HCT116 (cell line): Measurements from ENCODE around the gene PIP5KL1. TPM values are rescaled to one million over a fixed set of nuclear protein-coding genes. Genes with fewer than 3 reads are reported as not detected.
A peak's percentile ranks its signal among the peaks of the same experiment; 100 is the strongest.

ENCODE experiments used
- ATAC-seq: fragments of 200-7000 bp; cut with Tn5 transposase; 2 replicates; pipeline ENCODE4 v1.9.1; 2020; ENCODE audit warnings: mild to moderate bottlenecking, moderate library complexity
- BruUV-seq: library from RNA; stranded (reverse); fragments of 400-500 nt; replicated peaks from 2 replicates; lab custom pipeline; 2021; lab: Mats Ljungman, UMichigan
- CTCF ChIA-PET: fragments of 300-600 bp; sonication (Branson Sonifier 250); formaldehyde crosslinking; loops from one replicate; lab custom pipeline; 2021; ENCODE audit warnings: antibody characterized with exemption; lab: Charles Lee
- POLR2A ChIA-PET: fragments of 300-600, 350-600 bp; sonication (Branson Sonifier 250); formaldehyde crosslinking; loops from one replicate; lab custom pipeline; 2021; ENCODE audit warnings: antibody characterized with exemption; lab: Charles Lee
- RAD21 ChIA-PET, 2 experiments: fragments of 300-600 bp; sonication (Branson Sonifier 250); formaldehyde crosslinking; loops; one replicate each; lab custom pipeline; 2023; ENCODE audit warnings: low total read pairs in 2 of 2; ENCODE audit not compliant: uncharacterized antibody in 2 of 2, unreplicated experiment in 2 of 2, low non-redundant PET in 1 of 2; lab: Charles Lee
- DNase-seq: peaks from one replicate; pipeline ENCODE4 v3.0.0-alpha.2; 2010; ENCODE audit warnings: low read depth, low spot score
- H2AFZ ChIP-seq: fragments of 200-600 bp; shearing (Covaris generic), sonication (generic); 2 replicates; pipeline ENCODE4 v1.6.1; 2017; ENCODE audit warnings: low read depth, mixed run types, mixed read lengths, antibody characterized with exemption, low read length; ENCODE audit not compliant: poor library complexity, severe bottlenecking
- H3K27ac ChIP-seq: 2 replicates; pipeline ENCODE4 v1.5.1; 2012; ENCODE audit warnings: low read depth, low read length
- H3K27me3 ChIP-seq: fragments of 200-600 bp; sonication (generic); 2 replicates; pipeline ENCODE4 v1.6.1; 2016; ENCODE audit warnings: mixed run types, low read length, mixed read lengths; ENCODE audit not compliant: insufficient read depth
- H3K36me3 ChIP-seq, 2 experiments: fragments of 200-500 bp in 1 of 2; fragments of 200-600 bp in 1 of 2; sonication (Bioruptor generic) in 1 of 2; sonication (generic) in 1 of 2; 2 replicates each; pipeline versions ENCODE4 v1.5.1 to v1.6.1; 2014 to 2016; ENCODE audit warnings: low read length in 2 of 2, inconsistent platforms in 1 of 2, mixed read lengths in 1 of 2, mixed run types in 1 of 2; ENCODE audit not compliant: insufficient read depth in 2 of 2, control insufficient read depth in 1 of 2
- H3K4me1 ChIP-seq, 2 experiments: fragments of 200-600 bp in 1 of 2; sonication (generic) in 1 of 2; 2 replicates each; pipeline versions ENCODE4 v1.5.1 to v1.6.1; 2012 to 2017; ENCODE audit warnings: low read length in 2 of 2, inconsistent platforms in 1 of 2, mild to moderate bottlenecking in 1 of 2, mixed read lengths in 1 of 2, mixed run types in 1 of 2, moderate library complexity in 1 of 2; ENCODE audit not compliant: insufficient read depth in 2 of 2, control insufficient read depth in 1 of 2
- H3K4me2 ChIP-seq: fragments of 200-600 bp; sonication (generic); 2 replicates; pipeline ENCODE4 v1.6.1; 2017; ENCODE audit warnings: mixed run types, low read length, mixed read lengths
- H3K4me3 ChIP-seq, 2 experiments: fragments of 200-600 bp in 1 of 2; sonication (generic) in 1 of 2; replicated peaks in 1 of 2; 2 replicates each; pipeline ENCODE4 v1.5.1; 2011 to 2016; ENCODE audit warnings: low read length in 2 of 2, control low read depth in 1 of 2, low read depth in 1 of 2, mild to moderate bottlenecking in 1 of 2, mixed read lengths in 1 of 2, mixed run types in 1 of 2
- H3K79me2 ChIP-seq: fragments of 200-600 bp; sonication (generic); 2 replicates; pipeline ENCODE4 v1.6.1; 2017; ENCODE audit warnings: mild to moderate bottlenecking, mixed run types, low read length, moderate library complexity, mixed read lengths; ENCODE audit not compliant: insufficient read depth
- H3K9ac ChIP-seq: fragments of 200-600 bp; sonication (generic); 2 replicates; pipeline ENCODE4 v1.6.1; 2016; ENCODE audit warnings: low read length, mixed read lengths
- H3K9me2 ChIP-seq: fragments of 200-600 bp; sonication (generic), shearing (Covaris generic); 2 replicates; pipeline ENCODE4 v1.6.1; 2017; ENCODE audit warnings: mixed run types, mild to moderate bottlenecking, moderate library complexity; ENCODE audit not compliant: insufficient read depth
- H3K9me3 ChIP-seq, 2 experiments: fragments of 200-500 bp in 1 of 2; fragments of 200-600 bp in 1 of 2; sonication (Bioruptor generic) in 1 of 2; sonication (generic) in 1 of 2; 2 replicates each; pipeline ENCODE4 v1.6.1; 2014 to 2017; ENCODE audit warnings: low read length in 2 of 2, mixed read lengths in 2 of 2, inconsistent platforms in 1 of 2, low read depth in 1 of 2, mild to moderate bottlenecking in 1 of 2, mixed run types in 1 of 2, moderate library complexity in 1 of 2; ENCODE audit not compliant: control insufficient read depth in 1 of 2, insufficient read depth in 1 of 2
- H4K20me1 ChIP-seq: fragments of 200-600 bp; sonication (generic), shearing (Covaris generic); 2 replicates; pipeline ENCODE4 v1.6.1; 2017; ENCODE audit warnings: mixed run types, mild to moderate bottlenecking, moderate library complexity; ENCODE audit not compliant: insufficient read depth
- CEBPB ChIP-seq: IDR thresholded peaks from 2 replicates; pipeline ENCODE4 v1.6.1; 2012; ENCODE audit warnings: low read depth
- ELF1 ChIP-seq: IDR thresholded peaks from 2 replicates; pipeline ENCODE4 v1.6.1; 2012; ENCODE audit warnings: low read depth, borderline replicate concordance
- EZH2phosphoT487 ChIP-seq: fragments of 200-600 bp; IDR thresholded peaks from 2 replicates; pipeline ENCODE4 v1.6.1; 2018; ENCODE audit warnings: antibody characterized with exemption, borderline replicate concordance
- FOSL1 ChIP-seq: IDR thresholded peaks from 2 replicates; pipeline ENCODE4 v1.6.1; 2012; ENCODE audit warnings: low read depth
- JUND ChIP-seq: IDR thresholded peaks from 2 replicates; pipeline ENCODE4 v1.6.1; 2012
- SRF ChIP-seq: IDR thresholded peaks from 2 replicates; pipeline ENCODE4 v1.6.1; 2012; ENCODE audit warnings: low read depth
- ZFX ChIP-seq: fragments of 450-650 bp; IDR thresholded peaks from 2 replicates; pipeline ENCODE4 v1.6.1; 2017
- intact Hi-C: fragments of 100-400 bp; cut with micrococcal nuclease; formaldehyde crosslinking; loops from 2 replicates; pipeline ENCODE4 v1.10.0; 2022
- total RNA-seq: library from RNA; stranded (reverse); gene quantifications from one replicate; pipeline ENCODE4 v1.2.1, GENCODE V29; 2021; ENCODE audit not compliant: unreplicated experiment
- TF ChIP-seq, protein P1 (sequence below): IDR thresholded peaks from 2 replicates; pipeline ENCODE4 v1.6.1; 2012
- TF ChIP-seq, protein P2 (sequence below): IDR thresholded peaks from 2 replicates; pipeline ENCODE4 v1.6.1; 2011; ENCODE audit warnings: mild to moderate bottlenecking, low read length, moderate library complexity; ENCODE audit not compliant: insufficient replicate concordance; ENCODE audit errors: extremely low read depth
- TF ChIP-seq, protein P3 (sequence below): IDR thresholded peaks from 2 replicates; pipeline ENCODE4 v1.6.1; 2012; ENCODE audit warnings: low read depth

Gene PIP5KL1
- total RNA-seq, 1 experiment from 2014 or later, result 37.6 TPM

DNA sequence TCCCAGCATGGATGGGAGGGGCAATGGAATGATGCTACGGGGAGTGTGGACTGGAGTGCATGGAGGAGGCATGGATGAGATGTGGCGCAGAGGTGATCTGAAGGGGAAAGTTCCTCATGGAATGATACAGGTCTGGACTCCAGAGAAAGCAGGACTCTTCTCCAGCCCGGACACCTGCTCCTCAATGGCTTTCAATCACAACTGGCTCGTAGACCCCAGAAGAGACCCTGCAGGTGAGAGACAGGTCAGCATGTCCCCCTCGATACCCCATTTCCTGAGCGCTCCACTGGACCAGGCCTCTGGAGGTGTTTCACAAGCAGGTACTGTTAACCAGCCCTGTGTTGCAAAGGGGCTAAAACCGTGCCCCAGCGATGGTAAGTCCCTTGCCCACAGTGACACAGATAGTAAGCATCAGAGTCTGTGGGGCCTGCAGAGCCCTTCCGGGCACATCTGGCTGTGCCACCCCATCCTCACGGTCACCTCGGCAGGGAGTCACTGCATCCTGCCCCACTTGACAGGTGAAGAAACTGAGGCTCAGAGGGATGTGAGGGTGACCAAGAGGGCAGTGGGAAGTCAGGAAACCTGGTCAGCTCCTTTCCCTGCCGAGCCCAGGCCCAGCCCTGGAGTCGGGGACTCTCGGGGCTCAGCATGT is 12.6 kb upstream of the PIP5KL1 start:
- BruUV-seq, result no TSS peak
- no peaks in the 10 kb centered on the region for H3K27me3 ChIP-seq
- TF ChIP-seq, protein P1, sequence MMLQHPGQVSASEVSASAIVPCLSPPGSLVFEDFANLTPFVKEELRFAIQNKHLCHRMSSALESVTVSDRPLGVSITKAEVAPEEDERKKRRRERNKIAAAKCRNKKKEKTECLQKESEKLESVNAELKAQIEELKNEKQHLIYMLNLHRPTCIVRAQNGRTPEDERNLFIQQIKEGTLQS, result no peak
- TF ChIP-seq, protein P2, sequence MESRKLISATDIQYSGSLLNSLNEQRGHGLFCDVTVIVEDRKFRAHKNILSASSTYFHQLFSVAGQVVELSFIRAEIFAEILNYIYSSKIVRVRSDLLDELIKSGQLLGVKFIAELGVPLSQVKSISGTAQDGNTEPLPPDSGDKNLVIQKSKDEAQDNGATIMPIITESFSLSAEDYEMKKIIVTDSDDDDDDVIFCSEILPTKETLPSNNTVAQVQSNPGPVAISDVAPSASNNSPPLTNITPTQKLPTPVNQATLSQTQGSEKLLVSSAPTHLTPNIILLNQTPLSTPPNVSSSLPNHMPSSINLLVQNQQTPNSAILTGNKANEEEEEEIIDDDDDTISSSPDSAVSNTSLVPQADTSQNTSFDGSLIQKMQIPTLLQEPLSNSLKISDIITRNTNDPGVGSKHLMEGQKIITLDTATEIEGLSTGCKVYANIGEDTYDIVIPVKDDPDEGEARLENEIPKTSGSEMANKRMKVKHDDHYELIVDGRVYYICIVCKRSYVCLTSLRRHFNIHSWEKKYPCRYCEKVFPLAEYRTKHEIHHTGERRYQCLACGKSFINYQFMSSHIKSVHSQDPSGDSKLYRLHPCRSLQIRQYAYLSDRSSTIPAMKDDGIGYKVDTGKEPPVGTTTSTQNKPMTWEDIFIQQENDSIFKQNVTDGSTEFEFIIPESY, result no peak
- TF ChIP-seq, protein P3, sequence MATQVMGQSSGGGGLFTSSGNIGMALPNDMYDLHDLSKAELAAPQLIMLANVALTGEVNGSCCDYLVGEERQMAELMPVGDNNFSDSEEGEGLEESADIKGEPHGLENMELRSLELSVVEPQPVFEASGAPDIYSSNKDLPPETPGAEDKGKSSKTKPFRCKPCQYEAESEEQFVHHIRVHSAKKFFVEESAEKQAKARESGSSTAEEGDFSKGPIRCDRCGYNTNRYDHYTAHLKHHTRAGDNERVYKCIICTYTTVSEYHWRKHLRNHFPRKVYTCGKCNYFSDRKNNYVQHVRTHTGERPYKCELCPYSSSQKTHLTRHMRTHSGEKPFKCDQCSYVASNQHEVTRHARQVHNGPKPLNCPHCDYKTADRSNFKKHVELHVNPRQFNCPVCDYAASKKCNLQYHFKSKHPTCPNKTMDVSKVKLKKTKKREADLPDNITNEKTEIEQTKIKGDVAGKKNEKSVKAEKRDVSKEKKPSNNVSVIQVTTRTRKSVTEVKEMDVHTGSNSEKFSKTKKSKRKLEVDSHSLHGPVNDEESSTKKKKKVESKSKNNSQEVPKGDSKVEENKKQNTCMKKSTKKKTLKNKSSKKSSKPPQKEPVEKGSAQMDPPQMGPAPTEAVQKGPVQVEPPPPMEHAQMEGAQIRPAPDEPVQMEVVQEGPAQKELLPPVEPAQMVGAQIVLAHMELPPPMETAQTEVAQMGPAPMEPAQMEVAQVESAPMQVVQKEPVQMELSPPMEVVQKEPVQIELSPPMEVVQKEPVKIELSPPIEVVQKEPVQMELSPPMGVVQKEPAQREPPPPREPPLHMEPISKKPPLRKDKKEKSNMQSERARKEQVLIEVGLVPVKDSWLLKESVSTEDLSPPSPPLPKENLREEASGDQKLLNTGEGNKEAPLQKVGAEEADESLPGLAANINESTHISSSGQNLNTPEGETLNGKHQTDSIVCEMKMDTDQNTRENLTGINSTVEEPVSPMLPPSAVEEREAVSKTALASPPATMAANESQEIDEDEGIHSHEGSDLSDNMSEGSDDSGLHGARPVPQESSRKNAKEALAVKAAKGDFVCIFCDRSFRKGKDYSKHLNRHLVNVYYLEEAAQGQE, result no peak
- TF ChIP-seq CEBPB, result no peak
- TF ChIP-seq JUND, result no peak
- no peak for TF ChIP-seq ZFX
- no peak for TF ChIP-seq FOSL1
- TF ChIP-seq SRF, result no peak
- TF ChIP-seq ELF1, result no peak
- no peak for TF ChIP-seq EZH2phosphoT487
- TF ChIP-seq, all 23 proteins: peak for 0
- intact Hi-C loops, result loop anchor here (1.0 to 2.0 kb wide), 3 partner anchors 92 to 174 kb away; no protein-coding TSS in a partner anchor
- no peak overlapping the region for H3K4me3 ChIP-seq
- CTCF ChIA-PET, result interaction anchor here (0.6 to 3.0 kb wide), 27 partner anchors 9 to 182 kb away, joined by 3 to 40 read pairs (median 4); partner anchors contain the start of genes NAIF1, PIP5KL1 and SLC25A25
- H3K4me1 ChIP-seq, result peaks cover 10 to 21% of the 10 kb centered on the region in 2 experiments
- no peaks in the 10 kb centered on the region for H3K79me2 ChIP-seq
- ATAC-seq (peak; percentile 10), DNase-seq (no peak)
- no peak overlapping the region for H2AFZ ChIP-seq
- H3K9ac ChIP-seq, result no peak overlapping the region
- H3K9me2 ChIP-seq, result no peaks in the 10 kb centered on the region
- no peak overlapping the region; the same call in 1 of the 2 replicates for H3K27ac ChIP-seq
- no peaks in the 10 kb centered on the region for H4K20me1 ChIP-seq
- H3K9me3 ChIP-seq, result no peaks in the 10 kb centered on the region
- H3K36me3 ChIP-seq, result peaks cover 0 to 9% of the 10 kb centered on the region in 2 experiments; a peak in 2 of 4 replicates
- POLR2A ChIA-PET, result interaction anchor here (1.0 kb wide), 1 partner anchor 155 kb away, joined by 3 read pairs; no protein-coding TSS in a partner anchor
- RAD21 ChIA-PET, result interaction anchor here (0.6 to 2.1 kb wide), 4 partner anchors 92 to 124 kb away, joined by 4 to 11 read pairs (median 7); partner anchors contain the start of gene NAIF1 (in 1 of the 2)
- H3K4me2 ChIP-seq, result no peak overlapping the region
